Type B pancreatic cell (in vitro differentiated cells): ENCODE data around the gene TMEM63A. TPM values are rescaled to one million over a fixed set of nuclear protein-coding genes. Genes with fewer than 3 reads are reported as not detected.

Experiments used
- DNase-seq: peaks from one replicate; pipeline ENCODE4 v3.0.0; 2021; ENCODE audit warnings: mixed read lengths; ENCODE audit not compliant: unreplicated experiment; ENCODE audit errors: extremely low spot score
- H3K27ac Mint-ChIP-seq: 2 replicates; pipeline ENCODE4 v1.8.0; 2021; ENCODE audit warnings: mild to moderate bottlenecking, mixed read lengths
- H3K27me3 Mint-ChIP-seq: 2 replicates; pipeline ENCODE4 v1.8.0; 2021; ENCODE audit warnings: mixed read lengths
- H3K36me3 Mint-ChIP-seq: 2 replicates; pipeline ENCODE4 v1.8.0; 2021; ENCODE audit warnings: mixed read lengths
- H3K4me1 Mint-ChIP-seq: one replicate; pipeline ENCODE4 v1.8.0; 2021; ENCODE audit warnings: mixed read lengths; ENCODE audit not compliant: unreplicated experiment
- H3K4me3 Mint-ChIP-seq: 2 replicates; pipeline ENCODE4 v1.8.0; 2021; ENCODE audit warnings: mild to moderate bottlenecking, mixed read lengths
- H3K9me3 Mint-ChIP-seq: 2 replicates; pipeline ENCODE4 v1.8.0; 2021; ENCODE audit warnings: mixed read lengths
- CTCF ChIP-seq: fragments of 200-600 bp; sonication (generic); conservative IDR thresholded peaks from 2 replicates; pipeline ENCODE4 v1.5.0; 2021; ENCODE audit warnings: antibody characterized with exemption, mild to moderate bottlenecking
- total RNA-seq: library from RNA; stranded (reverse); gene quantifications from 2 replicates; pipeline ENCODE4 v1.2.1, GENCODE V29; 2021; ENCODE audit warnings: low replicate concordance

TMEM63A gene
- total RNA-seq, 1 donor from 2014 or later, result 63.3 TPM

GRCh38 chr1:225911191-225912130, 29.3 kb upstream of the TMEM63A start:
- Mint-ChIP-seq H3K4me3 (no peak overlapping the region), H3K4me1 (peaks cover 21% of the 10 kb centered on the region), H3K27me3 (peaks cover 3% of the 10 kb centered on the region), H3K27ac (no peak overlapping the region), H3K9me3 (no peaks in the 10 kb centered on the region), H3K36me3 (peaks cover 9% of the 10 kb centered on the region)
- no peak for DNase-seq
- TF ChIP-seq CTCF, result peak; percentile 92

GRCh38 chr1:225909477-225909876, 27.3 kb upstream of the TMEM63A start:
- peaks cover 3% of the 10 kb centered on the region for H3K27me3 Mint-ChIP-seq
- DNase-seq, result no peak
- no peak for TF ChIP-seq CTCF
- H3K4me3 Mint-ChIP-seq, result no peak overlapping the region
- H3K36me3 Mint-ChIP-seq, result peaks cover 6% of the 10 kb centered on the region
- H3K4me1 Mint-ChIP-seq, result peaks cover 4% of the 10 kb centered on the region
- H3K9me3 Mint-ChIP-seq, result no peaks in the 10 kb centered on the region
- H3K27ac Mint-ChIP-seq, result no peak overlapping the region

GRCh38 chr1:225908773-225909172, 26.6 kb upstream of the TMEM63A start:
- TF ChIP-seq CTCF, result no peak
- DNase-seq, result no peak
- H3K9me3 Mint-ChIP-seq, result no peaks in the 10 kb centered on the region
- no peak overlapping the region for H3K4me3 Mint-ChIP-seq
- H3K27me3 Mint-ChIP-seq, result peaks cover 3% of the 10 kb centered on the region
- peaks cover 4% of the 10 kb centered on the region for H3K4me1 Mint-ChIP-seq
- H3K27ac Mint-ChIP-seq, result no peak overlapping the region
- H3K36me3 Mint-ChIP-seq, result peaks cover 6% of the 10 kb centered on the region

- TF ChIP-seq CTCF, result no peak
- H3K36me3 Mint-ChIP-seq, result peaks cover 6% of the 10 kb centered on the region
- DNase-seq, result no peak
- H3K9me3 Mint-ChIP-seq, result no peaks in the 10 kb centered on the region
- H3K4me1 Mint-ChIP-seq, result peaks cover 4% of the 10 kb centered on the region
- H3K4me3 Mint-ChIP-seq, result no peak overlapping the region
- H3K27ac Mint-ChIP-seq, result no peak overlapping the region
- peaks cover 3% of the 10 kb centered on the region for H3K27me3 Mint-ChIP-seq
Observed at GRCh38 chr1:225908013-225908640, 25.9 kb upstream of the TMEM63A start.

GRCh38 chr1:225907341-225907740, 25.2 kb upstream of the TMEM63A start:
- Mint-ChIP-seq H3K4me3 (no peak overlapping the region), H3K27ac (no peak overlapping the region), H3K9me3 (no peaks in the 10 kb centered on the region), H3K4me1 (peaks cover 4% of the 10 kb centered on the region), H3K27me3 (peaks cover 3% of the 10 kb centered on the region), H3K36me3 (peaks cover under 1% of the 10 kb centered on the region)
- TF ChIP-seq CTCF, result no peak
- DNase-seq, result no peak
